ENCODE results near the gene HOXC5. TPM values are rescaled to one million over a fixed set of nuclear protein-coding genes. Genes with fewer than 3 reads are reported as not detected.

Gene HOXC5
- polyA plus RNA-seq, 2 of the 4 experiments (the other 2 are of a cell fraction), result 0.41 to 0.98 TPM

DNA sequence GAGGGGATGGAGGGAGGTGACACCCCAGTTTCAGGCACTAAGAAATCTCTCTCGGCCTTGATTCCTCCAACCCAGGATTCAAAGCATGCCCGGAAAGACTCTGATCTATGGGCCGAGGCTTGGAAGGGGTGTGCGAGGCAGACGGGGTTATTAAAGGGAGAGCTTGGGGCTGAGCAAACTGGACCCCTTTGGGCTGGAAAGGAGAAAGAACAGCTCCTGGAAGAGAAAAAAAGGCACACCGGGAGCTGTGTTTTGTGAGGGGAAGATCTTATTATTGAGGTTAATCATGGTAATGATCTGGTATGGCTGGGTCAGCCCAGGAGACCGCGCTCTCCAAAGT, 15.1 kb downstream of the HOXC5 start:
- TF ChIP-seq HDAC2 (IDR thresholded peaks at IDR 0.05) (no peak), PHF8 (IDR thresholded peaks at IDR 0.05; ENCODE audit: borderline replicate concordance, low read depth) (no peak), RFX5 (IDR thresholded peaks at IDR 0.05) (no peak), FOSB (CRISPR knock-in tag; IDR thresholded peaks at IDR 0.05) (no peak), RARB (CRISPR knock-in tag; IDR thresholded peaks at IDR 0.05) (no peak), E2F6 (IDR thresholded peaks at IDR 0.05; ENCODE audit: borderline replicate concordance, low read depth) (no peak), BCL3 (IDR thresholded peaks at IDR 0.05) (no peak)
- Histone ChIP-seq H3K4me1 (peaks cover 3% of the 10 kb centered on the region), H3K4me3 (no peak overlapping the region), H3K9me3 (no peaks in the 10 kb centered on the region), H3K27ac (no peak overlapping the region), H3K4me2 (no peak overlapping the region)
- ATAC-seq (no peak), DNase-seq (ENCODE audit: low read depth in 1 of 2, low spot score in 1 of 2) (no peak), FAIRE-seq (no peak)
- ChIA-PET CTCF (interaction anchor here (1.0 kb wide), 1 partner anchor 144 kb away, joined by 3 read pairs; no protein-coding TSS in a partner anchor), POLR2A (no interaction called here)
- WGBS (ENCODE audit: missing lambda C conversion rate), result 90% methylated on average over 8 of the region's 8 CpGs

GRCh38 chr12:54048406-54049093, 15.7 kb downstream of the HOXC5 start:
- no peak overlapping the region for H3K4me2 ChIP-seq
- no peak overlapping the region for H3K4me3 ChIP-seq
- no peak overlapping the region for H3K27ac ChIP-seq
- DNase-seq (ENCODE audit: low read depth in 1 of 2, low spot score in 1 of 2), result no peak
- H3K9me3 ChIP-seq, result no peaks in the 10 kb centered on the region
- peaks cover 6% of the 10 kb centered on the region for H3K4me1 ChIP-seq
- no peak for FAIRE-seq
- POLR2A ChIA-PET, result no interaction called here
- WGBS (ENCODE audit: missing lambda C conversion rate), result 64% methylated on average over 3 of the region's 3 CpGs
- CTCF ChIA-PET, result interaction anchor here (1.0 kb wide), 1 partner anchor 143 kb away, joined by 3 read pairs; no protein-coding TSS in a partner anchor
- ATAC-seq, result no peak
- TF ChIP-seq RNF2 (IDR thresholded peaks at IDR 0.05; ENCODE audit: borderline replicate concordance, low read depth), result no peak
- no peak for TF ChIP-seq TFCP2L1 (CRISPR knock-in tag; IDR thresholded peaks at IDR 0.05)
- TF ChIP-seq HOXB13 (CRISPR knock-in tag; IDR thresholded peaks at IDR 0.05; ENCODE audit: low read depth), result no peak
- no peak for TF ChIP-seq RCOR1 (IDR thresholded peaks at IDR 0.05; ENCODE audit: low read depth, low read length)
- TF ChIP-seq EHMT2 (IDR thresholded peaks at IDR 0.05; ENCODE audit: low read depth), result no peak
- TF ChIP-seq KDM1A (IDR thresholded peaks at IDR 0.05; ENCODE audit: low read depth), result no peak
- no peak for TF ChIP-seq PHF8 (IDR thresholded peaks at IDR 0.05; ENCODE audit: borderline replicate concordance, low read depth)
- TF ChIP-seq MAZ (IDR thresholded peaks at IDR 0.05; ENCODE audit: borderline replicate concordance, low read depth, low read length), result no peak
- TF ChIP-seq MAFK (IDR thresholded peaks at IDR 0.05; ENCODE audit: partially characterized antibody), result no peak
- TF ChIP-seq HOXB5 (CRISPR knock-in tag; IDR thresholded peaks at IDR 0.05), result no peak
- no peak for TF ChIP-seq JUNB (IDR thresholded peaks at IDR 0.05)
- no peak for TF ChIP-seq NR3C1 (IDR thresholded peaks at IDR 0.05)
- no peak for TF ChIP-seq FOSB (CRISPR knock-in tag; IDR thresholded peaks at IDR 0.05)
- TF ChIP-seq, protein P1, sequence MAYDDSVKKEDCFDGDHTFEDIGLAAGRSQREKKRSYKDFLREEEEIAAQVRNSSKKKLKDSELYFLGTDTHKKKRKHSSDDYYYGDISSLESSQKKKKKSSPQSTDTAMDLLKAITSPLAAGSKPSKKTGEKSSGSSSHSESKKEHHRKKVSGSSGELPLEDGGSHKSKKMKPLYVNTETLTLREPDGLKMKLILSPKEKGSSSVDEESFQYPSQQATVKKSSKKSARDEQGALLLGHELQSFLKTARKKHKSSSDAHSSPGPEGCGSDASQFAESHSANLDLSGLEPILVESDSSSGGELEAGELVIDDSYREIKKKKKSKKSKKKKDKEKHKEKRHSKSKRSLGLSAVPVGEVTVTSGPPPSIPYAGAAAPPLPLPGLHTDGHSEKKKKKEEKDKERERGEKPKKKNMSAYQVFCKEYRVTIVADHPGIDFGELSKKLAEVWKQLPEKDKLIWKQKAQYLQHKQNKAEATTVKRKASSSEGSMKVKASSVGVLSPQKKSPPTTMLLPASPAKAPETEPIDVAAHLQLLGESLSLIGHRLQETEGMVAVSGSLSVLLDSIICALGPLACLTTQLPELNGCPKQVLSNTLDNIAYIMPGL (CRISPR knock-in tag; IDR thresholded peaks at IDR 0.05; ENCODE audit: borderline replicate concordance), result no peak
- no peak for TF ChIP-seq NFE2L2 (conservative IDR thresholded peaks at IDR 0.05; ENCODE audit: low read length)
- TF ChIP-seq CHD2 (IDR thresholded peaks at IDR 0.05; ENCODE audit: low read length, partially characterized antibody), result no peak
- TF ChIP-seq EP300 (IDR thresholded peaks at IDR 0.05), result no peak
- no peak for TF ChIP-seq POLR2AphosphoS2 (conservative IDR thresholded peaks at IDR 0.05; ENCODE audit: low read length)
- TF ChIP-seq FOSL2 (IDR thresholded peaks at IDR 0.05), result no peak
- TF ChIP-seq FOSL2 (CRISPR knock-in tag; IDR thresholded peaks at IDR 0.05), result no peak
- TF ChIP-seq CBX2 (IDR thresholded peaks at IDR 0.05; ENCODE audit: borderline replicate concordance, low read depth), result no peak
